H1 (cell line): Measurements from ENCODE around the gene FLCN. TPM values are rescaled to one million over a fixed set of nuclear protein-coding genes. Genes with fewer than 3 reads are reported as not detected.
"Not testable (repeated sequence)": the region's sequence is repeated elsewhere in the genome, so short reads cannot be mapped to it uniquely, and the experiment has no call there.

Experiments used
- CTCF ChIA-PET: fragments of 300-600 bp; sonication (Branson Sonifier 250); formaldehyde crosslinking; loops from one replicate; lab custom pipeline; 2021; ENCODE audit not compliant: partially characterized antibody; lab: Charles Lee
- POLR2A ChIA-PET: fragments of 300-600 bp; sonication (Branson Sonifier 250); formaldehyde crosslinking; loops from one replicate; lab custom pipeline; 2021; ENCODE audit warnings: inconsistent platforms; ENCODE audit not compliant: partially characterized antibody; lab: Charles Lee
- DNase-seq, 2 experiments: peaks; one replicate each; pipeline versions ENCODE4 v3.0.0 to v3.0.0-alpha.2; 2010 to 2022; ENCODE audit warnings: low spot score in 2 of 2, low read depth in 1 of 2, mixed read lengths in 1 of 2
- FAIRE-seq: peaks from 2 replicates; lab custom pipeline; 2011; peaks lifted over from hg19 to GRCh38; lab: Jason Lieb, UNC
- H2AFZ ChIP-seq: 2 replicates; pipeline ENCODE4 v1.8.1; 2012; ENCODE audit warnings: low read length, inconsistent platforms
- H2AK5ac ChIP-seq: 2 replicates; pipeline ENCODE4 v1.6.1; 2013; ENCODE audit warnings: low read depth, low read length
- H2BK120ac ChIP-seq: replicated peaks from 2 replicates; pipeline ENCODE3; 2013; ENCODE audit warnings: low read depth, low read length, inconsistent platforms
- H2BK12ac ChIP-seq: 2 replicates; pipeline ENCODE4 v1.6.1; 2013; ENCODE audit warnings: low read depth, low read length
- H2BK15ac ChIP-seq: 2 replicates; pipeline ENCODE4 v1.6.1; 2013; ENCODE audit warnings: low read length
- H2BK20ac ChIP-seq: 2 replicates; pipeline ENCODE4 v1.6.1; 2013; ENCODE audit warnings: low read length
- H2BK5ac ChIP-seq: 2 replicates; pipeline ENCODE4 v1.6.1; 2013; ENCODE audit warnings: low read depth, low read length
- H3K14ac ChIP-seq: 2 replicates; pipeline ENCODE4 v1.6.1; 2013; ENCODE audit warnings: inconsistent platforms; ENCODE audit not compliant: insufficient read length
- H3K18ac ChIP-seq: 2 replicates; pipeline ENCODE4 v1.6.1; 2013; ENCODE audit warnings: low read length; ENCODE audit errors: extremely low read depth
- H3K23ac ChIP-seq: 2 replicates; pipeline ENCODE4 v1.6.1; 2013; ENCODE audit warnings: inconsistent platforms; ENCODE audit not compliant: insufficient read length
- H3K23me2 ChIP-seq: 2 replicates; pipeline ENCODE4 v1.6.1; 2013; ENCODE audit warnings: low read depth, low read length
- H3K27ac ChIP-seq: 2 replicates; pipeline ENCODE4 v1.6.1; 2011; ENCODE audit warnings: low read depth, low read length, inconsistent platforms
- H3K27me3 ChIP-seq, 4 experiments: replicated peaks in 1 of 4; 1 replicate in 1 of 4; 2 replicates in 3 of 4; pipeline versions ENCODE4 v1.6.1 to v1.8.1; 2011 to 2013; ENCODE audit warnings: low read length in 3 of 4, mild to moderate bottlenecking in 3 of 4, inconsistent platforms in 2 of 4, mixed read lengths in 2 of 4, moderate library complexity in 1 of 4; ENCODE audit not compliant: control insufficient read depth in 3 of 4, insufficient read depth in 3 of 4; ENCODE audit errors: extremely low read depth in 1 of 4
- H3K36me3 ChIP-seq, 4 experiments: 2 replicates each; pipeline versions ENCODE4 v1.6.1 to v1.8.1; 2011 to 2013; ENCODE audit warnings: mild to moderate bottlenecking in 4 of 4, low read length in 3 of 4, moderate library complexity in 2 of 4, control low read depth in 1 of 4, inconsistent platforms in 1 of 4; ENCODE audit not compliant: insufficient read depth in 4 of 4, control insufficient read depth in 2 of 4
- H3K4ac ChIP-seq: replicated peaks from 2 replicates; pipeline ENCODE3; 2013; ENCODE audit warnings: low read length, low read depth, mixed read lengths, inconsistent platforms; ENCODE audit not compliant: insufficient read length
- H3K4me1 ChIP-seq, 4 experiments: replicated peaks in 1 of 4; 1 replicate in 1 of 4; 2 replicates in 3 of 4; pipeline versions ENCODE4 v1.6.1 to v1.8.1; 2011 to 2013; ENCODE audit warnings: low read length in 3 of 4, inconsistent platforms in 2 of 4, mixed read lengths in 1 of 4; ENCODE audit not compliant: insufficient read depth in 4 of 4, control insufficient read depth in 3 of 4
- H3K4me2 ChIP-seq, 2 experiments: 2 replicates each; pipeline versions ENCODE4 v1.6.1 to v1.8.1; 2011 to 2013; ENCODE audit warnings: low read depth in 2 of 2, low read length in 2 of 2, control low read depth in 1 of 2, inconsistent platforms in 1 of 2, mild to moderate bottlenecking in 1 of 2; ENCODE audit not compliant: insufficient read depth in 1 of 2
- H3K4me3 ChIP-seq, 4 experiments: fragments of 200-600, 300-600 bp in 1 of 4; sonication (generic), shearing (Covaris generic), sonication (Bioruptor Twin) in 1 of 4; 2 replicates each; pipeline versions ENCODE4 v1.5.1 to v1.8.1; 2011 to 2016; ENCODE audit warnings: low read length in 4 of 4, low read depth in 3 of 4, control low read depth in 2 of 4, inconsistent platforms in 2 of 4, mild to moderate bottlenecking in 2 of 4, mixed read lengths in 1 of 4, moderate library complexity in 1 of 4; ENCODE audit not compliant: insufficient read depth in 2 of 4; ENCODE audit errors: extremely low read depth in 1 of 4
- H3K56ac ChIP-seq: replicated peaks from 2 replicates; pipeline ENCODE3; 2013; ENCODE audit warnings: low read depth, mild to moderate bottlenecking, mixed read lengths, low read length, inconsistent platforms; ENCODE audit not compliant: insufficient read length
- H3K79me1 ChIP-seq: 2 replicates; pipeline ENCODE4 v1.6.1; 2013; ENCODE audit warnings: low read depth, low read length, control low read depth
- H3K79me2 ChIP-seq, 2 experiments: 2 replicates each; pipeline versions ENCODE4 v1.6.1 to v1.8.1; 2012 to 2013; ENCODE audit warnings: low read length in 2 of 2, mild to moderate bottlenecking in 2 of 2, inconsistent platforms in 1 of 2; ENCODE audit not compliant: insufficient read depth in 2 of 2, control insufficient read depth in 1 of 2
- H3K9ac ChIP-seq, 4 experiments: replicated peaks in 1 of 4; 1 replicate in 1 of 4; 2 replicates in 3 of 4; pipeline versions ENCODE4 v1.6.1 to v1.8.1; 2011 to 2013; ENCODE audit warnings: low read depth in 3 of 4, low read length in 3 of 4, control low read depth in 2 of 4, mild to moderate bottlenecking in 2 of 4, moderate library complexity in 2 of 4, inconsistent platforms in 1 of 4; ENCODE audit errors: extremely low read depth in 1 of 4
- H3K9me3 ChIP-seq, 2 experiments: 2 replicates each; pipeline versions ENCODE4 v1.6.1 to v1.8.1; 2012 to 2013; ENCODE audit warnings: mild to moderate bottlenecking in 2 of 2, moderate library complexity in 2 of 2, control low read depth in 1 of 2, inconsistent platforms in 1 of 2, low read depth in 1 of 2, low read length in 1 of 2, mixed read lengths in 1 of 2; ENCODE audit not compliant: insufficient read depth in 2 of 2
- H4K20me1 ChIP-seq, 2 experiments: replicated peaks in 1 of 2; 2 replicates each; pipeline versions ENCODE3 to v1.8.1; 2011 to 2013; ENCODE audit warnings: inconsistent platforms in 2 of 2, low read length in 2 of 2, mild to moderate bottlenecking in 1 of 2; ENCODE audit not compliant: insufficient read depth in 2 of 2, control insufficient read depth in 1 of 2
- H4K5ac ChIP-seq: 2 replicates; pipeline ENCODE4 v1.6.1; 2013; ENCODE audit warnings: low read length, low read depth, mixed read lengths, inconsistent platforms; ENCODE audit not compliant: insufficient read length
- H4K8ac ChIP-seq: 2 replicates; pipeline ENCODE4 v1.8.0; 2013; ENCODE audit warnings: mild to moderate bottlenecking, moderate library complexity, low read length, inconsistent platforms; ENCODE audit not compliant: insufficient read depth; ENCODE audit errors: extremely low read depth
- H4K91ac ChIP-seq: replicated peaks from 2 replicates; pipeline ENCODE3; 2013; ENCODE audit warnings: low read length, mixed read lengths, inconsistent platforms; ENCODE audit not compliant: insufficient read length
- WGBS, 2 experiments: shearing (Covaris generic) in 1 of 2; methylation state at CpG; one replicate each; pipeline versions ENCODE4 v1.1.6 to v1.1.7; 2013 to 2015; ENCODE audit warnings: low lambda C conversion rate in 2 of 2, mixed read lengths in 2 of 2, inconsistent platforms in 1 of 2, low coverage in 1 of 2, missing lambda C conversion rate in 1 of 2; ENCODE audit not compliant: insufficient replicate concordance in 2 of 2, insufficient coverage in 1 of 2, insufficient read length in 1 of 2; ENCODE audit errors: extremely low coverage in 1 of 2, missing lambda C conversion rate in 1 of 2; 5-methylcytosine and 5-hydroxymethylcytosine counted together
- polyA plus RNA-seq, 7 experiments: library from polyadenylated mRNA; depleted of rRNA in 3 of 7; stranded (reverse) in 5 of 7; unstranded in 2 of 7; fragments of >200 nt in 5 of 7; fragments of 200-250 nt in 2 of 7; gene quantifications; 1 replicate in 5 of 7; 2 replicates in 1 of 7; 4 replicates in 1 of 7; pipeline versions ENCODE4 v1.2.1 to v1.2.3, GENCODE V29; 2011 to 2013; ENCODE audit warnings: missing spikeins in 2 of 7, mixed read lengths in 2 of 7
- total RNA-seq: library from RNA; stranded (reverse); fragmentation: NEBNext Ultra II Directional; extraction: Animal tissue kit (Norgen Biotek cat#: 25700); gene quantifications from 2 replicates; pipeline ENCODE4 v1.2.1, GENCODE V29; 2021

Gene FLCN
- total and polyA plus RNA-seq, 2 of the 8 experiments (the other 6 are each of a cell fraction or from before 2014, with no cell fraction given), result 15.6 to 34.6 TPM

DNA sequence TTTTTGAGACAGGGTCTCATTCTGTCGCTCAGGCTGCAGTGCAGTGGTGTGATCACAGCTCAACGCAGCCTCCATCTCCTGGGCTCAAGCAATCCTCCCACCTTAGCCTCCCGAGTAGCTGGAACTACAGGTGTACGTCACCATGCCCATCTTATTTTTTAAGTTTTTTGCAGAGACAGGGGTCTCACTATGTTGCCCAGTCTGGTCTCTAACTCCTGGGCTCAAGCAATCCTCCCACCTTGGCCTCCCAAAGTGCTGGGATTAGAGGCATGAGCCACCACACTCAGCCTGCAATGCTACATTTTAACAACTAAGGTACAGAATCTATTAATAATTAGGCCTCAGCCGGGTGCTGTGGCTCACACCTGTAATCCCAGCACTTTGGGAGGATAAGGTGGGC lies 40.5 kb upstream of the FLCN start:
- Histone ChIP-seq H3K79me2 (peaks cover 18 to 56% of the 10 kb centered on the region in 2 experiments), H4K20me1 (peaks cover 3 to 11% of the 10 kb centered on the region in 2 experiments), H3K36me3 (peaks cover 0 to 25% (median 6%) of the 10 kb centered on the region in 4 experiments; a peak in 4 of 8 replicates)
- H3K23me2 ChIP-seq, H2AFZ ChIP-seq, H3K4ac ChIP-seq, H2BK12ac ChIP-seq, H2BK120ac ChIP-seq, H4K5ac ChIP-seq, H2AK5ac ChIP-seq, H4K8ac ChIP-seq, H3K14ac ChIP-seq, H4K91ac ChIP-seq, H3K4me1 ChIP-seq, H3K56ac ChIP-seq, H3K18ac ChIP-seq, H3K9ac ChIP-seq, H3K4me3 ChIP-seq, DNase-seq, H2BK5ac ChIP-seq, FAIRE-seq, H2BK15ac ChIP-seq, H3K27ac ChIP-seq, H3K27me3 ChIP-seq, H3K4me2 ChIP-seq, H3K9me3 ChIP-seq, H3K79me1 ChIP-seq, H3K23ac ChIP-seq, H2BK20ac ChIP-seq: not testable (repeated sequence)
- ChIA-PET CTCF (interaction anchor here (1.3 kb wide), 1 partner anchor 23 kb away, joined by 3 read pairs; no protein-coding TSS in a partner anchor), POLR2A (interaction anchor here (1.3 to 2.7 kb wide), 2 partner anchors 24 to 39 kb away, joined by 4 to 9 read pairs; no protein-coding TSS in a partner anchor)
- WGBS, 2 experiments, result 96% methylated on average over 5 of the region's 5 CpGs; no CpG with 5 or more reads in 1 of the 2 experiments
